Muscle layer of colon (tissue), 2 donors: ENCODE results near the gene UBAP1.
"Not testable (repeated sequence)": the region's sequence is repeated elsewhere in the genome, so short reads cannot be mapped to it uniquely, and the experiment has no call there.

Experiments
- H3K27ac ChIP-seq: one replicate; pipeline ENCODE4 v1.7.0; 2013; ENCODE audit warnings: low read depth, mild to moderate bottlenecking, low read length, moderate library complexity
- H3K27me3 ChIP-seq, 2 donors: one replicate each; pipeline ENCODE4 v1.7.0; 2013; ENCODE audit warnings: low read length in 2 of 2, mild to moderate bottlenecking in 2 of 2; ENCODE audit not compliant: insufficient read depth in 2 of 2, control insufficient read depth in 1 of 2
- H3K36me3 ChIP-seq: one replicate; pipeline ENCODE4 v1.7.0; 2013; ENCODE audit warnings: mild to moderate bottlenecking, low read length; ENCODE audit not compliant: insufficient read depth
- H3K4me1 ChIP-seq: one replicate; pipeline ENCODE4 v1.7.0; 2013; ENCODE audit warnings: mild to moderate bottlenecking, low read length; ENCODE audit not compliant: insufficient read depth
- H3K4me3 ChIP-seq, 2 donors: one replicate each; pipeline ENCODE4 v1.7.0; 2013; ENCODE audit warnings: low read length in 2 of 2, low read depth in 1 of 2, mild to moderate bottlenecking in 1 of 2, moderate library complexity in 1 of 2
- H3K9ac ChIP-seq: one replicate; pipeline ENCODE4 v1.7.0; 2013; ENCODE audit warnings: low read length
- H3K9me3 ChIP-seq: one replicate; pipeline ENCODE4 v1.7.0; 2013; ENCODE audit warnings: mild to moderate bottlenecking, low read length
- donor health status: abdominal sarcoma.
- donor health status: Adenocarcinoma of cecum.

UBAP1 gene

GRCh38 chr9:34178436-34179212 is at the start of gene UBAP1:
UBAP1 (plus strand) TSS chr9:34179043; CDS start chr9:34220915, 41,872 bp downstream.
- Histone ChIP-seq H3K9ac (peak within 1 kb of the TSS; percentile 88), H3K4me1 (peaks cover 9% of the 10 kb centered on the region), H3K4me3 (peak within 1 kb of the TSS; percentile 63 to 91), H3K27ac (peak within 1 kb of the TSS; percentile 56), H3K9me3 (no peaks in the 10 kb centered on the region), H3K36me3 (no peaks in the 10 kb centered on the region), H3K27me3 (no peaks in the 10 kb centered on the region)

- H3K9me3 ChIP-seq, result no peaks in the 10 kb centered on the region
- H3K4me1 ChIP-seq, result peaks cover 6% of the 10 kb centered on the region
- no peak overlapping the region for H3K27ac ChIP-seq
- H3K9ac ChIP-seq, result no peak overlapping the region
- H3K27me3 ChIP-seq, result no peaks in the 10 kb centered on the region
- no peaks in the 10 kb centered on the region for H3K36me3 ChIP-seq
- no peak overlapping the region for H3K4me3 ChIP-seq
Measured at GRCh38 chr9:34131571-34131970, 47.3 kb upstream of the UBAP1 start.

GRCh38 chr9:34133436-34133949 is 45.4 kb upstream of the UBAP1 start:
- H3K9me3 ChIP-seq, result no peaks in the 10 kb centered on the region

GRCh38 chr9:34134521-34134920 is 44.3 kb upstream of the UBAP1 start:
- H3K36me3 ChIP-seq, result no peaks in the 10 kb centered on the region
- no peak overlapping the region for H3K27ac ChIP-seq
- H3K9ac ChIP-seq, result no peak overlapping the region
- H3K27me3 ChIP-seq, result no peaks in the 10 kb centered on the region
- no peak overlapping the region for H3K4me3 ChIP-seq
- no peaks in the 10 kb centered on the region for H3K4me1 ChIP-seq
- H3K9me3 ChIP-seq, result no peaks in the 10 kb centered on the region

More at GRCh38 chr9:34133436-34133949, 45.4 kb upstream of the UBAP1 start:
- no peak overlapping the region for H3K27ac ChIP-seq
- H3K9ac ChIP-seq, result no peak overlapping the region
- no peaks in the 10 kb centered on the region for H3K36me3 ChIP-seq
- no peaks in the 10 kb centered on the region for H3K27me3 ChIP-seq
- no peaks in the 10 kb centered on the region for H3K4me1 ChIP-seq
- no peak overlapping the region for H3K4me3 ChIP-seq

- not testable (repeated sequence) for H3K36me3 ChIP-seq, H3K27me3 ChIP-seq, H3K27ac ChIP-seq, H3K9ac ChIP-seq, H3K9me3 ChIP-seq, H3K4me3 ChIP-seq, H3K4me1 ChIP-seq
Measured at GRCh38 chr9:34138644-34139043, 40.2 kb upstream of the UBAP1 start.

- H3K9me3 ChIP-seq, result no peaks in the 10 kb centered on the region
- H3K4me1 ChIP-seq, result no peaks in the 10 kb centered on the region
- no peak overlapping the region for H3K9ac ChIP-seq
- H3K36me3 ChIP-seq, result no peaks in the 10 kb centered on the region
- H3K27me3 ChIP-seq, result no peaks in the 10 kb centered on the region
- no peak overlapping the region for H3K4me3 ChIP-seq
- no peak overlapping the region for H3K27ac ChIP-seq
Measured at GRCh38 chr9:34139477-34140146, 39.2 kb upstream of the UBAP1 start.

GRCh38 chr9:34140853-34141252 is 38.0 kb upstream of the UBAP1 start:
- H3K9ac ChIP-seq, result no peak overlapping the region
- H3K4me3 ChIP-seq, result no peak overlapping the region
- H3K36me3 ChIP-seq, result no peaks in the 10 kb centered on the region
- no peaks in the 10 kb centered on the region for H3K27me3 ChIP-seq
- H3K4me1 ChIP-seq, result no peaks in the 10 kb centered on the region
- no peaks in the 10 kb centered on the region for H3K9me3 ChIP-seq
- no peak overlapping the region for H3K27ac ChIP-seq

GRCh38 chr9:34143116-34143515 is 35.7 kb upstream of the UBAP1 start:
- H3K27ac ChIP-seq, result no peak overlapping the region
- H3K9me3 ChIP-seq, result no peaks in the 10 kb centered on the region

GRCh38 chr9:34145165-34145564 is 33.7 kb upstream of the UBAP1 start:
- H3K9ac ChIP-seq, result no peak overlapping the region
- no peaks in the 10 kb centered on the region for H3K27me3 ChIP-seq
- no peaks in the 10 kb centered on the region for H3K9me3 ChIP-seq
- no peak overlapping the region for H3K4me3 ChIP-seq
- no peaks in the 10 kb centered on the region for H3K4me1 ChIP-seq
- no peak overlapping the region for H3K27ac ChIP-seq
- H3K36me3 ChIP-seq, result no peaks in the 10 kb centered on the region

More at GRCh38 chr9:34143116-34143515, 35.7 kb upstream of the UBAP1 start:
- Histone ChIP-seq H3K27me3 (no peaks in the 10 kb centered on the region), H3K4me1 (no peaks in the 10 kb centered on the region), H3K36me3 (no peaks in the 10 kb centered on the region), H3K4me3 (no peak overlapping the region), H3K9ac (no peak overlapping the region)

GRCh38 chr9:34151398-34151797 is 27.4 kb upstream of the UBAP1 start:
- Histone ChIP-seq H3K27me3 (no peaks in the 10 kb centered on the region), H3K9me3 (no peaks in the 10 kb centered on the region), H3K4me3 (no peak overlapping the region), H3K9ac (no peak overlapping the region), H3K4me1 (no peaks in the 10 kb centered on the region), H3K27ac (no peak overlapping the region), H3K36me3 (no peaks in the 10 kb centered on the region)

- Histone ChIP-seq H3K27me3 (no peaks in the 10 kb centered on the region), H3K36me3 (no peaks in the 10 kb centered on the region), H3K9ac (no peak overlapping the region), H3K4me3 (no peak overlapping the region), H3K4me1 (no peaks in the 10 kb centered on the region), H3K27ac (no peak overlapping the region), H3K9me3 (no peaks in the 10 kb centered on the region)
Measured at GRCh38 chr9:34154057-34154456, 24.8 kb upstream of the UBAP1 start.
